ENCODE results near the gene PRAMEF4.
"Not testable (repeated sequence)": the region's sequence is repeated elsewhere in the genome, so short reads cannot be mapped to it uniquely, and the experiment has no call there.

PRAMEF4 gene

GRCh38 chr1:12886101-12886500 lies at the start of gene PRAMEF4:
TSS of gene PRAMEF4 (minus strand) at chr1:12886201. CDS start at chr1:12883394, 2,807 bp downstream.
- DNase-seq = not testable (repeated sequence)

GRCh38 chr1:12924368-12924767 lies 38.4 kb upstream of the PRAMEF4 start:
- DNase-seq = not testable (repeated sequence)

GRCh38 chr1:12921749-12922148 lies 35.7 kb upstream of the PRAMEF4 start:
- not testable (repeated sequence) for DNase-seq

GRCh38 chr1:12916310-12916709 lies 30.3 kb upstream of the PRAMEF4 start, which contains the start of gene PRAMEF7:
TSS of gene PRAMEF7 (plus strand) at chr1:12916610. CDS start at chr1:12917693, 1,083 bp downstream.
- not testable (repeated sequence) for DNase-seq

GRCh38 chr1:12903793-12904572 lies 18.0 kb upstream of the PRAMEF4 start:
- DNase-seq = not testable (repeated sequence)

GRCh38 chr1:12899186-12899585 lies 13.2 kb upstream of the PRAMEF4 start:
- not testable (repeated sequence) for DNase-seq

GRCh38 chr1:12898170-12898569 lies 12.2 kb upstream of the PRAMEF4 start, which contains the start of gene PRAMEF10:
TSS of gene PRAMEF10 (minus strand) at chr1:12898270. CDS start at chr1:12895847, 2,423 bp downstream.
- DNase-seq = not testable (repeated sequence)

- DNase-seq = not testable (repeated sequence)
These were observed 7.5 kb downstream of the PRAMEF4 start for GRCh38 chr1:12878453-12878852.

- not testable (repeated sequence) for DNase-seq
These were observed 22.7 kb downstream of the PRAMEF4 start for GRCh38 chr1:12863131-12863880.

GRCh38 chr1:12856786-12857185 lies 29.2 kb downstream of the PRAMEF4 start, which contains the start of gene PRAMEF2:
TSS of gene PRAMEF2 (plus strand) at chr1:12857086. CDS start at chr1:12859010, 1,924 bp downstream.
- not testable (repeated sequence) for DNase-seq

- no peak for DNase-seq
These were observed 34.2 kb downstream of the PRAMEF4 start for GRCh38 chr1:12851779-12852178.

GRCh38 chr1:12848620-12849019 lies 37.4 kb downstream of the PRAMEF4 start, which contains the start of gene HNRNPCL1:
TSS of gene HNRNPCL1 (minus strand) at chr1:12848720. CDS start at chr1:12848289, 431 bp downstream.
- not testable (repeated sequence) for DNase-seq

GRCh38 chr1:12833251-12833650 lies 52.8 kb downstream of the PRAMEF4 start:
- DNase-seq = not testable (repeated sequence)

GRCh38 chr1:12831310-12831709 lies 54.7 kb downstream of the PRAMEF4 start, which contains the start of gene PRAMEF11:
TSS of gene PRAMEF11 (minus strand) at chr1:12831410. CDS start at chr1:12828789, 2,621 bp downstream.
- not testable (repeated sequence) for DNase-seq

All from activated CD4-positive, alpha-beta T cell treated with anti-CD3 and anti-CD28 coated beads for 4 hours (primary cell).